ENCODE results near the gene FHIT. TPM values are rescaled to one million over a fixed set of nuclear protein-coding genes. Genes with fewer than 3 reads are reported as not detected.

The FHIT gene
- polyA plus RNA-seq, 1 experiment: 0.11 TPM

DNA sequence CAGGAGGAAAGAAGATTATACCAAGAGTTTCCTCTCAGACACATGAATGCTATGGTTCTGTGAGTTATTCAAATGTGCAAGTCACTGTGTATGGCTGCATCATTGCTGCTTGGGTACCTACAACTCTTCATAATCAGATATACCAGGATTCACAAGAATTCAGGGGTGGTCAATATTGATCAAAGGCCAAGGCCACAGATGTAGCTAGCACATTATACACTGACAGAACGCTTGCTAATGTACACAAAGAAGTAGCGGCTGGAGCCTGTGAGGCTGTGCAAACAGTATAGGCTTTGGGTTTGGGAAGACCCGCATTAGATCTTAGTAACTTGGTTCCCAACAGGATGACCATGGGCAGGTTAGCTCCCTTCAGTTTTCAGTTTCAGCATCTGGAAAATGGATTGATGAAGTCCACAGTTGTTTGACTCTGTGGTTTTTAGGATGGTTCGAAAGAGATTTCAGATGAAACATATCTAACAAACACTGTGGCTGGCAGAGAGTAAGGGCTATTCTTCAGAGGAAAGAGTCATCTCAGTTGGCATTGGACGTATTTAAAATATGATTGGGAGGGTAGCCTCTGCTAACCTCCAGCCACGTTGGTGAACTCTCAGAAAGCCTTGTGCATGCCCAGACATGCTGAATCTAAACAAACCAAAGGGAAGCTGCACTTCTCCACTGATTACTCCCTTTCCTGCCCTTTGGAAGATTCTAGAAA is 1452.7 kb downstream of the FHIT start:
- DNase-seq (ENCODE audit: low read depth): no peak
- ChIA-PET CTCF (interaction anchor here (1.2 to 1.5 kb wide), 2 partner anchors 9 to 10 kb away, joined by 3 to 4 read pairs; no protein-coding TSS in a partner anchor), POLR2A (no interaction called here)
- H3K27me3 ChIP-seq (ENCODE audit: control insufficient read depth, insufficient read depth, low read length): no peaks in the 10 kb centered on the region
- TF ChIP-seq CTCF (IDR thresholded peaks at IDR 0.05; ENCODE audit: insufficient read depth, low read depth, low read length): no peak
- no peak overlapping the region for H3K4me3 ChIP-seq (ENCODE audit: low read depth, low read length)
- H3K36me3 ChIP-seq (ENCODE audit: control insufficient read depth, insufficient read depth, low read length): no peaks in the 10 kb centered on the region

DNA sequence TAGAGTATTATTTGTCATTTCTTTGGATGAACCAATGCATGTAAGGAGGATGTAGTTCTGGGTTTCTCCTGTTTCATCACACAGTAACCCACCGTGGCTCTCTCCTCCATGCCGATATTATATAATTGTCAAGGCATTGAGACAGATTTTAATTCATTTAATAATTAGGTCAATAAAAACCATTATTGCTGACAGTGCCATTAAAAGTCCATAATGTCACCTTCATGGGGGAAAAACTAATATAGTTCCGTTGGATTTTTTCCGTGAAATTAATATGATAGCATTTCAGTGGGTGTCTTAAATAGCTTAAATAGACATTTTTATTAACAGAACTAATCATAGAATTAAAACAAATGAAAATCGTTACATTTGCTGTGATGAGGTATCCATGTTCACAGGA is 1453.7 kb downstream of the FHIT start:
- no peaks in the 10 kb centered on the region for H3K27me3 ChIP-seq (ENCODE audit: control insufficient read depth, insufficient read depth, low read length)
- H3K4me3 ChIP-seq (ENCODE audit: low read depth, low read length): no peak overlapping the region
- POLR2A ChIA-PET: no interaction called here
- CTCF ChIA-PET: interaction anchor here (1.2 kb wide), 1 partner anchor 11 kb away, joined by 4 read pairs; no protein-coding TSS in a partner anchor
- H3K36me3 ChIP-seq (ENCODE audit: control insufficient read depth, insufficient read depth, low read length): no peaks in the 10 kb centered on the region
- DNase-seq (ENCODE audit: low read depth): no peak
- no peak for TF ChIP-seq CTCF (IDR thresholded peaks at IDR 0.05; ENCODE audit: insufficient read depth, low read depth, low read length)

GRCh38 chr3:59796456-59796855 is 1454.8 kb downstream of the FHIT start:
- H3K4me3 ChIP-seq (ENCODE audit: low read depth, low read length): no peak overlapping the region
- POLR2A ChIA-PET: no interaction called here

DNA sequence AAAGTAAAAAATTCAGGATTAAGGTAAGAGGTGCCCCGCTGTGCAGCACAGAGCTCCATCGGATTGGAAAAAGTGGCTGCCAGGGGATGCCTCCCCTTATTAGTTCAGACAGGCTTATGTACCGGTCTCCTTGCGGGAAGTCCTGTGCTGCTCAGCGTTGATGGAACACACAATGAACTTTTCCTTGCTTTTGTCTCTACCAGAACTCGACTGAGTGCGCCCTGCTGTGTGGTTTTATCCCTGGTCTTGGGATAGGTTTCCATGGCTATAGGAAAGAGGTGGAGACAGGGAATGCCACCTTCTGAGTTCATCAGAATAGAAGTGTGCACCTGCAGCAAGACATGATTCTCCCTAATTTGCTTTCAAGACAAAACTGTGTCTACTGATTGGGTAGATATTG is 1455.5 kb downstream of the FHIT start:
- Histone ChIP-seq H3K36me3 (ENCODE audit: control insufficient read depth, insufficient read depth, low read length) (no peaks in the 10 kb centered on the region), H3K4me3 (ENCODE audit: low read depth, low read length) (no peak overlapping the region), H3K27me3 (ENCODE audit: control insufficient read depth, insufficient read depth, low read length) (no peaks in the 10 kb centered on the region)
- ChIA-PET CTCF (no interaction called here), POLR2A (no interaction called here)
- no peak for TF ChIP-seq CTCF (IDR thresholded peaks at IDR 0.05; ENCODE audit: insufficient read depth, low read depth, low read length)
- DNase-seq (ENCODE audit: low read depth): no peak

More at GRCh38 chr3:59796456-59796855, 1454.8 kb downstream of the FHIT start:
- CTCF ChIA-PET: no interaction called here
- Histone ChIP-seq H3K27me3 (ENCODE audit: control insufficient read depth, insufficient read depth, low read length) (no peaks in the 10 kb centered on the region), H3K36me3 (ENCODE audit: control insufficient read depth, insufficient read depth, low read length) (no peaks in the 10 kb centered on the region)
- DNase-seq (ENCODE audit: low read depth): no peak
- no peak for TF ChIP-seq CTCF (IDR thresholded peaks at IDR 0.05; ENCODE audit: insufficient read depth, low read depth, low read length)

DNA sequence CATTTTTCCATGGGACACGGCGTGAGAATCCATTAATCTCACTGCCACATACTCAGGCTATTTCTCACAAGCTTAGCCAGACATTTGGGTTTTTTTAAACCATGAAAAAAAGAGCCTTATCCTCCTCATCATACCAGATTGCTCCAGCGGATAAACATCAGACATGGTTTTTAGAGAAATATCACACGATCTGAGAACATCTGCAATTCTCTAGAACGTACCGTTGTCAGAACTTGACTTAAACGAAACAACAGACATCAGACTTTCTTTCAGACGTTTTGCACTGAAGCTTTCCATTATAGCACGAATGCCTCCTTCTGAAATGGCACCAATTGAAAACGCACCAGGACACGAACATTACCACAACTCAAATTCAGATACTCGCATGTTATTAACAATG is 1457.3 kb downstream of the FHIT start:
- Histone ChIP-seq H3K4me3 (ENCODE audit: low read depth, low read length) (no peak overlapping the region), H3K27me3 (ENCODE audit: control insufficient read depth, insufficient read depth, low read length) (no peaks in the 10 kb centered on the region), H3K36me3 (ENCODE audit: control insufficient read depth, insufficient read depth, low read length) (no peaks in the 10 kb centered on the region)
- TF ChIP-seq CTCF (IDR thresholded peaks at IDR 0.05; ENCODE audit: insufficient read depth, low read depth, low read length): no peak
- no peak for DNase-seq (ENCODE audit: low read depth)
- POLR2A ChIA-PET: no interaction called here
- CTCF ChIA-PET: no interaction called here

Measured in BJ (cell line).